GM21737 (cell line): ENCODE measurements around the gene PDE1A.

Source experiments
- ATAC-seq: cut with Tn5 transposase; IDR thresholded peaks from one replicate; pipeline ENCODE4 v1.9.1; 2021; ENCODE audit warnings: mild to moderate bottlenecking, moderate library complexity; ENCODE audit not compliant: unreplicated experiment

PDE1A gene

GRCh38 chr2:182359027-182359989 lies 67.5 kb downstream of the PDE1A start:
- no peak for ATAC-seq

GRCh38 chr2:182358601-182359000 lies 68.2 kb downstream of the PDE1A start:
- no peak for ATAC-seq

- ATAC-seq = no peak
Observed at GRCh38 chr2:182355815-182356214, 71.0 kb downstream of the PDE1A start.

GRCh38 chr2:182351427-182351826 lies 75.4 kb downstream of the PDE1A start:
- ATAC-seq = no peak

GRCh38 chr2:182349268-182349667 lies 77.6 kb downstream of the PDE1A start:
- no peak for ATAC-seq

GRCh38 chr2:182345384-182345783 lies 81.5 kb downstream of the PDE1A start:
- no peak for ATAC-seq

GRCh38 chr2:182330451-182331305 lies 96.2 kb downstream of the PDE1A start:
- no peak for ATAC-seq

- ATAC-seq = no peak
Observed at GRCh38 chr2:182324665-182325064, 102.2 kb downstream of the PDE1A start.

- no peak for ATAC-seq
Observed at GRCh38 chr2:182321096-182321495, 105.7 kb downstream of the PDE1A start.

- ATAC-seq = no peak
Observed at GRCh38 chr2:182319556-182320505, 107.0 kb downstream of the PDE1A start.

- ATAC-seq = no peak
Observed at GRCh38 chr2:182318466-182319220, 108.2 kb downstream of the PDE1A start.

GRCh38 chr2:182316950-182317349 lies 109.9 kb downstream of the PDE1A start:
- ATAC-seq = no peak

GRCh38 chr2:182302972-182303371 lies 123.9 kb downstream of the PDE1A start:
- ATAC-seq = no peak

- no peak for ATAC-seq
Observed at GRCh38 chr2:182302174-182302573, 124.7 kb downstream of the PDE1A start.

- no peak for ATAC-seq
Observed at GRCh38 chr2:182301093-182301492, 125.7 kb downstream of the PDE1A start.

- no peak for ATAC-seq
Observed at GRCh38 chr2:182300608-182301007, 126.2 kb downstream of the PDE1A start.

- ATAC-seq = no peak
Observed at GRCh38 chr2:182299632-182300031, 127.2 kb downstream of the PDE1A start.

- ATAC-seq = no peak
Observed at GRCh38 chr2:182298456-182298855, 128.4 kb downstream of the PDE1A start.

GRCh38 chr2:182291296-182291695 lies 135.5 kb downstream of the PDE1A start:
- ATAC-seq = no peak

- ATAC-seq = no peak
Observed at GRCh38 chr2:182283512-182283911, 143.3 kb downstream of the PDE1A start.
